ENCODE results near the gene PRKAG2.

Gene PRKAG2

DNA sequence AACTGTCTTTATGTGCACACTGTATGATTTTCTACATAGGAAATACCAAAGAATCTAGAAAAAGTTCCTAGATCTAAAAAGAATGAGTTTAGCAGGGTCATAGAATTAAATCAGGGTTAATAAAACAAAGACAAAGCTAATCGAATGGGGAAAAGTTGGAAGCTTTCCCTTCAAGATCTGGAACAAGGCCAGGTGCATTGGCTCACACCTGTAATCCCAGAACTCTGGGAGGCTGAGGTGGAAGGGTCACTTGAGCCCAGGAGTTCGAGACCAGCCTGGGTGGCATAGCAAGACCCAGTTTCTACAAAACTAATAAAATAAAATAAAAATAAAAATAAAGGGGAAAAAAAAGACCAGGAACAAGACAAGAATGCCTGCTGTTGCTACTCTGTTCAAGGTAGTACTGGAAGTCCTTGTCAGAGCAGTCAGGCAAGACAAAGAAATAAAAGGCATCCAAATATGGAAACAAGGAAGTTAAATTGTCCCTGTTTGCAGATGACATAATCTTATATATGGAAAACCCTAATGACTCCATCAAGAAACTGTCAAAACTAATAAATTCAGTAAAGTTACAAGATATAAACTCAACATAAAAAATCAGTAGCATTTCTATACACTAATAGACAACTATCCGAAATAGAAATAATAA lies 281.1 kb downstream of the PRKAG2 start:
- CTCF ChIA-PET = no interaction called here
- no peak for DNase-seq (ENCODE audit: low spot score)
- POLR2A ChIA-PET (ENCODE audit: low non-redundant PET) = no interaction called here
- TF ChIP-seq, protein P1, sequence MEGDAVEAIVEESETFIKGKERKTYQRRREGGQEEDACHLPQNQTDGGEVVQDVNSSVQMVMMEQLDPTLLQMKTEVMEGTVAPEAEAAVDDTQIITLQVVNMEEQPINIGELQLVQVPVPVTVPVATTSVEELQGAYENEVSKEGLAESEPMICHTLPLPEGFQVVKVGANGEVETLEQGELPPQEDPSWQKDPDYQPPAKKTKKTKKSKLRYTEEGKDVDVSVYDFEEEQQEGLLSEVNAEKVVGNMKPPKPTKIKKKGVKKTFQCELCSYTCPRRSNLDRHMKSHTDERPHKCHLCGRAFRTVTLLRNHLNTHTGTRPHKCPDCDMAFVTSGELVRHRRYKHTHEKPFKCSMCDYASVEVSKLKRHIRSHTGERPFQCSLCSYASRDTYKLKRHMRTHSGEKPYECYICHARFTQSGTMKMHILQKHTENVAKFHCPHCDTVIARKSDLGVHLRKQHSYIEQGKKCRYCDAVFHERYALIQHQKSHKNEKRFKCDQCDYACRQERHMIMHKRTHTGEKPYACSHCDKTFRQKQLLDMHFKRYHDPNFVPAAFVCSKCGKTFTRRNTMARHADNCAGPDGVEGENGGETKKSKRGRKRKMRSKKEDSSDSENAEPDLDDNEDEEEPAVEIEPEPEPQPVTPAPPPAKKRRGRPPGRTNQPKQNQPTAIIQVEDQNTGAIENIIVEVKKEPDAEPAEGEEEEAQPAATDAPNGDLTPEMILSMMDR (conservative IDR thresholded peaks at IDR 0.05; ENCODE audit: low read depth) = no peak
- no peak overlapping the region for H3K27ac ChIP-seq

- peak; percentile 90 for DNase-seq (ENCODE audit: low spot score)
- TF ChIP-seq, protein P1 (conservative IDR thresholded peaks at IDR 0.05; ENCODE audit: low read depth) = no peak
- H3K27ac ChIP-seq = peak overlapping the region; percentile 54
- ChIA-PET POLR2A (ENCODE audit: low non-redundant PET) (no interaction called here), CTCF (interaction anchor here (0.6 kb wide), 1 partner anchor 161 kb away, joined by 3 read pairs; no protein-coding TSS in a partner anchor)
Observed at GRCh38 chr7:151592868-151593486, 283.9 kb downstream of the PRKAG2 start.

GRCh38 chr7:151592330-151592729 lies 284.6 kb downstream of the PRKAG2 start:
- H3K27ac ChIP-seq = no peak overlapping the region
- ChIA-PET CTCF (interaction anchor here (0.6 kb wide), 1 partner anchor 162 kb away, joined by 3 read pairs; no protein-coding TSS in a partner anchor), POLR2A (ENCODE audit: low non-redundant PET) (no interaction called here)
- TF ChIP-seq, protein P1 (conservative IDR thresholded peaks at IDR 0.05; ENCODE audit: low read depth) = no peak
- no peak for DNase-seq (ENCODE audit: low spot score)

DNA sequence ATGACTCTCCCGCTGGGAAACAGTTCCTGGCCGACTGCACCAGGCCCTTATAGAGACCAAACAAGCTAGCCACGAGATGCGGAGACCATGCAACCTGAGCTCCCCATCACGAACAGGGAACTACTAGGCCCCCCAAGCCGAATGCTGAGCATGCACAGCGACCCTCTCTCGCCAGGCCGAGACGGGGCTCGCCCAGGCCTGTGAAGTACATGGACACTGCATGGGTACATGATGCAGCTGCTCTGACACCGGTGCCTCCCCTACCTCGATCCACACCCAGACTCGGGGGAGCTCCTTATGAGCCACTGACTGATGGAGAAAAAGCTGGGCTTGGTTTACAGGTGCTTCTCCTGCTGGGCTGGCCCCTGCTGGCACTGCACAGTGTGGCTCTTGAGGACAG lies 285.0 kb downstream of the PRKAG2 start:
- no peak for DNase-seq (ENCODE audit: low spot score)
- H3K27ac ChIP-seq = no peak overlapping the region
- TF ChIP-seq, protein P1 (conservative IDR thresholded peaks at IDR 0.05; ENCODE audit: low read depth) = no peak
- CTCF ChIA-PET = no interaction called here
- POLR2A ChIA-PET (ENCODE audit: low non-redundant PET) = no interaction called here

DNA sequence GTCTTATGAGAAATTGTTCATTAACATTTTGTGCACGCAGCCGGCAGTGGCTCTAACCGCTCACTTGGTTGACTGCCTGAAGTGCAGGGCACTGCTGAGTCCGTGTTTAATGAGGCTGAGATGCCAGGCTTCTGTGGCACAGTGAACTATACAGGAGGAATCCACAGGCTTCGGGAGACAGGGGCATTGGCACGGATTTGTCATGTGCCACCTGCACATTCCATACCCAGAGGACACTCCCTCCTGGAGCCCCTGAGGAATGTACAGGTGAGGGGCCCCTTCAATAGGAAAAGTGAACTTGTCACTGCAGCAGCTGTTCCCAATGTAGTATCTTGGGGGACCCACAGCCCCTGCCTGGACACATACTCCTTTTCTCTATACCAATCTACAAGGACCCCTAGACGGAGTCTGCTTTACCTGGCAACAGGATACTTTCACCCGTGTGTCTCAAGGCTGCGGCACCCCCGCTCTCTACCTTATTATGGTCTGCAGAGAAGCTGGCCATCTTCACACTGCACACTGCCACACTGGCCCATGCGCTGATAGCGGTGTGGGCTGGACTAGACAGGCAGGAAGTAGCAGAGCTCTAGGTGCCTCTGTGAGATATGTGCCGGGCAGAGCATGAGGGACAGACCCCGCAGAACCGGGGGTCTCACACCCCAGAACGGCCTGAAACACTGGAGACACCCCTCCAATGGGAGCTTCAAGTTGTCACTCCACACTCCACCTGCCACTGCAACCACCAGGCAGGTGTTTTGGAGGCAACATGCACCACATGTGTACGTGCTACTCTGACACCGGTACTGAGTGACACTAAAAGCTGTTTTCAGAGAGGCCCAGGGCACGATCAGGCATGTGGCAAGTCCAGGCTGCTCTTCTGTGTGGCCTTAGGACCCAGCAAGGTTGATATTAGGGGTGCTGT lies 285.8 kb downstream of the PRKAG2 start:
- TF ChIP-seq, protein P1 (conservative IDR thresholded peaks at IDR 0.05; ENCODE audit: low read depth) = no peak
- ChIA-PET POLR2A (ENCODE audit: low non-redundant PET) (no interaction called here), CTCF (no interaction called here)
- DNase-seq (ENCODE audit: low spot score) = no peak
- H3K27ac ChIP-seq = no peak overlapping the region

GRCh38 chr7:151590071-151590849 lies 286.7 kb downstream of the PRKAG2 start:
- no peak overlapping the region for H3K27ac ChIP-seq
- ChIA-PET CTCF (no interaction called here), POLR2A (ENCODE audit: low non-redundant PET) (no interaction called here)
- DNase-seq (ENCODE audit: low spot score) = no peak
- TF ChIP-seq, protein P1 (conservative IDR thresholded peaks at IDR 0.05; ENCODE audit: low read depth) = no peak

All from RWPE1 (cell line).